NCI-H446 treated with DMSO at 0.1 percent for 48 hours (cell line): ENCODE measurements around the gene ZIC1.

ENCODE experiments used
- DNase-seq: peaks from one replicate; lab custom pipeline; 2025; lab: John Stamatoyannopoulos, UW

The ZIC1 gene

GRCh38 chr3:147395899-147396711 is 13.1 kb upstream of the ZIC1 start:
- DNase-seq, result no peak

DNA sequence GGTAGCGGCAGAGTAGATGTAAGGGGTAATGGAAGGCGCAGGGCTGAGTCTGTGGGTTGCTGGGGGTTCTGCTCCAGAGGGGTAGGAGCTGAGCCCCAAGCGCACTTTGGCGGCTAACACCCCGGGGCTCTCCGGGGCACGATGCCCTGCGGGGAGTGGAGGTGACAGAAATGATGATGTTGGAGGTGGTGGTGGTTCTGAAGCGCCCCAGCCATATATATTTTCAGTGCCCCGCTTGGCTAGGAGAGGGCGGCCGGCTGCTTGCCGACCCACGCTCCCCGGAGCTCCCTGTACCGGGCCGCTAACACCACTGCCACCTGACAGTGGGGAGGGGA is 12.5 kb upstream of the ZIC1 start:
- DNase-seq, result no peak

GRCh38 chr3:147397155-147397874 is 11.8 kb upstream of the ZIC1 start:
- no peak for DNase-seq

- DNase-seq, result no peak
These were observed 11.0 kb upstream of the ZIC1 start for GRCh38 chr3:147397875-147398812.

DNA sequence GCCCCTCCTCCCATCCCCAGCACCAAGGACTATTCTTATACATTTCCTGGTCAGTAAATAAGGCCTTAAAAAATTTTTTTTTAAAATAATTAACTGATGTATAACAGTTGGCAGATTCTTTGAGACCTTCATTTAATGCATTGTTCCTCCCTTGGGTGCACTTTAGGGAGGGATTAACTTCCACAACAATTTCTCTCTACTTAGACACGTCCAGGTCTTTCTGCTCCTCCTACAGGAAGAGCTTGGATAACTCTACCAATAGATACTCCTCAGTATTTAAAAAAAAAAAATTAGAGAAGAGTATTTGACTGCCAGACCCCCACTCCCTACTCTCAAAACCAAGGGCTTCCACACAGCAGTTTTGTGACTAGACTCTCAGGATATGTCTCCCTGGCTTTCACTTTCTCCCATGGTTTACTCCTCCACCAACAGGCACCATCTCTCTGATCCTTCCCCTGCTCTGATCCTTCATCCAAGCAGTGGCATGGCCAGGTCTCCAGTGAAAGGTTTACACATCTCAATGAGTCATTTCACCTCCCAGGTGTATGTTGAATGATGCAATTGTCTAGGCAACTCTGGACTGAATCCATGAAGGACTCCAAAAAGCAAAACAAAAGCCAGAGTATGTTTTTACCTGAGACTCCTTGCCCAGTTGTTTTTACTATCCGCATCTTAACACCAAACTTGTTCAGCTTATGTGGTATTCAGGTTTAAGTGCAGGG is 10.2 kb upstream of the ZIC1 start:
- no peak for DNase-seq

DNA sequence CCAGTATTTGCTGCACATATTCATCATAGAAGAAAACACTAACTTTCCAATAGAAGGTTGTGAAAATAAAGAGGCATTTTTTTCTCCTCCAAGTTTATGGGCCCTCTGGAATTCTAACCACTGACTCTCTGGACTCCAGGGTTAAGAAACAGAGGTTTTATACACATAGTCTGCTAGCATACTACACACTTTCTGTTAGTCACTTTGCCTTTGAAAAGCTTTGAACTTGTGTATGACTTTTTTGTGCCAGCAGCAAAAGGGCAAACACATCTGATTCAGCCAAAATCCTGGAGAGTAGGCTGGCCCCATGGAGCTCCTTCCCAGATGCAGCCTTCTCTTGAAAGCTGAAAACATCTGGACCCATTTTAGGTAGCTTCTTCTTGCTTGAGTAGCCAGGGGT is 9.1 kb upstream of the ZIC1 start:
- no peak for DNase-seq

DNA sequence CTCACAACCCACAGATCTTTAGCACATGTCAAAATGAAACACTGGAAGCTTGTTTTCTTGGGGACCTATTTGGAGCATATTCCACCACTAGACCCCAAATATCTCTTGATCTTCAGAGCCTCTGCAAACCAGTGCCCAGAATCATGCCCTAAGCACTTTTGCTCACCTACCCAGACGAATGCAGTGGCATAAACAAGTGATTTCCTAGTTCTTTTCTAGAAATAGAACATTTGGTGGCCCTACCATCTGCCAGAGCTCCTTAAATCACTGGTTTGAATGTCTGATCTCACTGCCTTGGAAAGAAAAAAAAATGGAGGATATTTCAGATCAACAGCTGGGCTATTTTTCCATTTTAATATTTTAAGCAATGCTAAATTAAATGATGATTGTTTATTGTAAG is 8.2 kb upstream of the ZIC1 start:
- no peak for DNase-seq

GRCh38 chr3:147401421-147401820 is 7.7 kb upstream of the ZIC1 start:
- no peak for DNase-seq

DNA sequence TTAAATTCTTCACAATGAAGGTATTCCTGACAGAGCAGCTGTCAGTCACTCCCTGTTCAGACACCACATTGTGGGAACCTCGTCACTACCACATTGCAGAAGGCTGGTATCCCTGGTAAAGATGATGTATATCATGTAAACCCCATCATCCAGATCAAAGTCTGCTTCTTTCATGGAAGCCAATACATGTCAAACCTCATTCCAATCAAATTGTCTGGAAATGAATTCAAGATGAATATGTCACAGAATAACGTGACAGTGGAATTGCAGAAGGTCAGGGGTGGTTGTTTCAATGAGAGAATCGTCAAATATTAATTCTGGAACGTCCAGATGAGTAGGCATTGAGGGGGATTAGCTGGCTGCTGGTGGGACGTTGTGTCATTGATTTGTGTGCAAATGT is 7.0 kb upstream of the ZIC1 start:
- DNase-seq, result no peak

DNA sequence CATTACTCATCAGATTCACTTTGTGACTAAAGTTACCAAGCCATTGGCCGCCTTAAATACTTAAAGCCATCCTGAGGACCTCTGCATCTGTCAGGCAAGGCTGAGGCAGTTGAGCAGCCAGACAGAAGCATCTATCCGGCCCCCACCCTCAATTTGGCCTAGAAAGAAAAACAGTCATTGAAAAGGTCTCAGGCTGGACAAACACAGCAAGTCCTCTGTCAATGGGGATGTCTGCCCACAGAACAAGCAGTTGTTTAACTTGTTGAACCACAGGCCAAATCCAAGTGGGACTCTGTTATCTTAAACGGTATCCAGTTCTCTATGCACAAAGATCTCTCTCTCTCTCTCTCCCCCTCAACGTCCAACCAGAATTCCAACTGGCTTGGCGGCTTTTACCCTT is 5.7 kb upstream of the ZIC1 start:
- no peak for DNase-seq

DNA sequence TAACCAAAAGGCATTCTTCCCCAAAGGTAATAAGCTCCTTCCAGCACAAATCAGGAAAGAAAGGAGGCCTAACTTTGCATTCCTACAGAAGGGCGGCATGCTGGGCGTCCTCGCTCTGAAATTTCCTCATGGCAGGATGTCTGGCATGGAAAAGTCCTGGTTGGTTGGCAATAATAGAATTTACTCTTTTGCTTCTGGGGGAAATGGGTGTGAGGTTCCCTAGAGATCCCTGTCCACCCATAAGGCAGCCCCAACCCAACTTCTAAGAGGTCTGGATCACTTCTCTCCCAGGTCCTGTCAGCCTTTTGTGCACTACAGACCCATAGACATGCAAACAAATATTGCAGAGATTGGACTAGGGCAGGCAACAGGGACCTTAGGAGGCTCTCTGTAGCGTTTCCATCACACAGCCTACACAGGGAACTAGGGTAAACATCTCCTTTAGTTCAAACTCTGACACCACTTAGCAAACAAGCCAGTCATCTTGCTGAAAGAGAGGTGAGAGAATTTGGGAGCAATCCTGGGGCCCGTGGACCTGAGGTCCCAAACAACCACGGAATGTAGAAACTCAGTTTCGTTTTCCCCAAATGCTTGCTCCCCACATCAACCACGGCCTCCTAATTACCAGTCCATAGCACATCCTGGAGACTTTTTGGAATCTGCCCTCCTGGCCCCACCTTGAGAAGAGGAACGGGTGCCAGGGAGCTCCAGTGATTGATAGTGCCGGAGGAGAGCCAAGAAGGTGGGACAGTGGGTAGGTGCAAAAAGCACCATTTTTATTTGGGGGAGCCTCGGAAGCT is 5.0 kb upstream of the ZIC1 start:
- DNase-seq, result no peak

- DNase-seq, result no peak
These were observed 4.3 kb upstream of the ZIC1 start for GRCh38 chr3:147404800-147405230.

DNA sequence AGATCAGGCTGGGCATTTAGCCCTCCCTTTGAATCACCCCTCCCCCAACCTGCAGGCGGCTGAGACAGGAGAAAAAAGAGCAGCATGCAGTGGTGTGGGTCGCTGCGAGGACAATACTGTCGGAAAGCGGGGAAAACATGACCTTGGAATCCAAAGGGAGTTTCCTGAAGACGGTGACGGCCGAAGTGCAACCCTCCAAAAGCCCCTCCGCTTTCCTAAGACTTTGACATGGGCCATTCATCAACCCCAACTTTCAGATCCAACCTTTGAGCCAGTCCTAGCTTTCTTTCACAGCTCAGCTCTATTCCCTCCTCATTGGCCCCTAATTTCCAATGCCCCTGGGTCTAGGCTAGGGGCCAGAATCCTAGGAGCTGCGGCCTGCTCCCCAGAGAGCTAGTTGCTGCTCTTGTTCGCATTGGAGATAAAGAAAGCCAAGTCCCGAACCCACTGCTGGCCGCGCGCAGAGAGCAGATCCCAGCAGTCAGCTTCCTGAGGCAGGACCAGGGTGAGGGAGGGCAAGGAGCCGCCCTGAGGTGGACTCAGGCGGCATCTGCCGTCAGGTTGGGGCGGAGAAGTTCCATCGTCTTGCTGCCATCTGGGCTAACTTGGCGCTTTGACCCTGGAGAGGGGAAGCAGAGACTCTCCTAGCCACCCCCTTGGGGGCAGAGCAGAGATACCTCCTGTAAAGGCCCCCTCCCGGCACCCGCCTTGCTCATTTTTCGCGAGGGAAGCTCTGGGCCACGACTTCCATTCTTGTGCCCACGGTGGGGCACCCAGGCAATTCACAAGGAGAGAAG is 3.7 kb upstream of the ZIC1 start:
- no peak for DNase-seq

GRCh38 chr3:147406028-147406931 is 2.9 kb upstream of the ZIC1 start, which contains the start of gene ZIC4:
TSS of gene ZIC4 (minus strand) at chr3:147406543. CDS start at chr3:147402797, 3,746 bp downstream.
- no peak for DNase-seq

GRCh38 chr3:147407114-147407497 is 2.1 kb upstream of the ZIC1 start:
- no peak for DNase-seq

DNA sequence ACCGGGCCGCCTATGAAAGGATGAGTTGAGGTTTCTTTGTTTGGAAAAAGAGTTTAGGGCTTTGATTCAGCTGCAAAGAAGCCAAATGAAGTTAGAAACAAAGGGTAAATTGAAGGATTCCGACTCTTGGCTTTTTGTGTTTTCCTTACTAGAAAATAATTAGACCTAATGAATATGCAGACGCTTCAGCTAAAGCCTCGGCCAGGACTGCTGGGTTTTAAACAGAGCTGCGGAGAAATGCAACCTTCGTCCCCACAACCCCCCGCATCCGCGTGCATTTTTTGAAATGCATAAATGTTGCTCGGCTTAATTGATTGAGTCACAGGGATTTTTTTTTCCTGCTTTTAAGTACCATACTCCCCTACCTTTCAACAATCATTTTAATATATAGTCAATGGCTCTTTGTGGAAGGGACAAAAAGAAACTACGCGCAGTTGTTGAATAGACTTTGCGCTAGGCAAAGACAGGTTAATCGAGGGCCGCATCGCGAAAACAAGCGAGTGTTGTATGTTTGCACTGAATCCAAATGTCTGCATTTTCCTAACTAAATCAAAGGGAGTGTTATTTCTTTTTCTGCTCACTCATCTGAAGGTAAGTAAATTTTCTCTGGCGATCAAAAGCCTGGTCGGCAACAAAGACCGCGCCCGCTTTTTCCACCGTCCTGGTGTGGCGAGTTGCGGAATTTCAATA is 1.5 kb upstream of the ZIC1 start:
- no peak for DNase-seq

DNA sequence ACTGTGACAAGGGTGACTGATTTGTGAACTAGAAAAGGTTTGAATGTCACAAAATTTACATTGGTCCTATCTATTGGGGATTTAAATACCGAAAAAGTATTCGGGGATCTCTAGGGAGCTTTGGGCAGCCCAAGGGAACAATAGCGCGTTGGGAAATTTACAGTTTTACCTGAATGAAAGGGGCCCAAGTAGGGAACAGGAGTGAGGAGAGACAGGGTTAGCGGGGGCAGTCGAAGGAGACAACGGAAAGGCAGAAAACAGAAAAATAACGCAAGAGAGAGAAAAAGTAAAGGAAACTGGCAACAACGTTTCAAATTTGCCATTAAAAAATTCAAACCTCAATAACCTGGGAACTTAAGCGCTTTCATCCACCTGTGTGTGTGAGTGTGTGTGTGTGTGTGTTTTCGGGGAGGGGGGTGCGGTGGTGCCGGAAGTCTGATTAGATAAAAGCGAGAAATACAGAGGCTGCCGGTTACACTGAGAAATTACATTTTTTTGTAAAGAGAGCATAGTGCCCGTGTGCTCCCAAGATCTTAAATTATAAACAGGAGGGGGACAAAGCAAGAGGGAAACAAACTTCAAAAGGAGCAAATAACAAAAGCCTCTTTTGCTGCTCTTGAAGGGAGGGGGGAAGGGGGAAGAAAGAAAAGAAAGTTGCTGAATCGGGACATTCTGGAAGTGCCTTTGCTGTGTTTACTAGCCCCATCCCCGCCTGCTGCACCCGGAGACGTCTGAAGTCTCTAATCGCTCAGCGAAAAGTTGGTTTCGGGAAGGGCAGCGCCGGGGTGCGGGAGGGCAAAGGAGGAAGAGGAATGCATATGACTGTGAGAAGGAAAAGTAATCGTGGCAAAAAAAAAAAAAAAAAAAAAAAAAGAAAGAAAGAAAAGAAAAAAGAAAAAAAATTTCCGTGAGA is 721 bp upstream of the ZIC1 start:
- no peak for DNase-seq
